IPS-11a (cell line): ENCODE results near the gene GLIS1.

Experiments used
- H3K4me3 ChIP-seq: one replicate; pipeline ENCODE4 v1.5.1; 2013; ENCODE audit warnings: low read depth, low read length, control low read depth

The GLIS1 gene

DNA sequence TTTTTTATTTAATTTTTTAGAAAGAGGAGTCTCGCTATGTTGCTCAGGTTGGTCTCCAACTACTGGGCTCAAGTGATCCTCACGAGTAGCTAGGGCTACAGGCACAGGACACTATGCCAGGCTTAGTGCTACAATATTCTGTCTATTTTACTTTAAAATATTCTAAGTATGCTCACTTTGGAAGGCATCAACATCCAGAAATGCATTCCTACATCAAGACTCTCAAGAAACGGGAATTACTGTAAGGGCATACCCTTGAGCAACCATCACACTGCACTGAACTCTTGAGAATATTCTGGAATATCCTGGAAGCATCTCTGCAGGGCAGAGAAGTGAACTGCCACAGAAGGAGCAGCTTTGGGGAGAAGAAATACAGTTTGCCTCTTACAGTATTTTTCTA, 280.3 kb downstream of the GLIS1 start:
- no peak overlapping the region for H3K4me3 ChIP-seq
